HL-60 (cell line): ENCODE results near the gene CD300LF.

ENCODE experiments used
- CTCF ChIP-seq: IDR thresholded peaks from one replicate; pipeline ENCODE4 v1.5.1; 2011; ENCODE audit warnings: low read length, control low read depth, inconsistent platforms; ENCODE audit not compliant: insufficient read depth
- GABPA ChIP-seq: IDR thresholded peaks from 2 replicates; pipeline ENCODE4 v1.6.1; 2012; ENCODE audit warnings: low read depth
- POLR2AphosphoS5 ChIP-seq: IDR thresholded peaks from 2 replicates; pipeline ENCODE4 v1.6.1; 2012; ENCODE audit warnings: low read depth
- SPI1 ChIP-seq: IDR thresholded peaks from 2 replicates; pipeline ENCODE4 v1.6.1; 2012; ENCODE audit warnings: low read depth, mild to moderate bottlenecking, borderline replicate concordance

- TF ChIP-seq POLR2AphosphoS5, result no peak
- no peak for TF ChIP-seq SPI1
- no peak for TF ChIP-seq CTCF
- no peak for TF ChIP-seq GABPA
These were observed 30.3 kb upstream of the CD300LF start for GRCh38 chr17:74742978-74743545.
